GM19328 (cell line): ENCODE measurements around the gene SHBG.

Experiments used
- ATAC-seq: cut with Tn5 transposase; IDR thresholded peaks from one replicate; pipeline ENCODE4 v1.9.1; 2021; ENCODE audit warnings: mild to moderate bottlenecking, moderate library complexity; ENCODE audit not compliant: unreplicated experiment

The SHBG gene

GRCh38 chr17:7646457-7646856, 16.5 kb downstream of the SHBG start:
- no peak for ATAC-seq

GRCh38 chr17:7647018-7647417, 17.1 kb downstream of the SHBG start:
- ATAC-seq: no peak

- ATAC-seq: no peak
Measured at GRCh38 chr17:7650509-7651096, 20.7 kb downstream of the SHBG start, which contains the start of gene ATP1B2. TSS of gene ATP1B2 (plus strand) at chr17:7650926. CDS start at chr17:7651519, 593 bp downstream.

GRCh38 chr17:7651097-7651664, 21.2 kb downstream of the SHBG start:
- no peak for ATAC-seq

GRCh38 chr17:7651665-7652387, 21.9 kb downstream of the SHBG start:
- ATAC-seq: no peak

GRCh38 chr17:7652388-7653356, 22.7 kb downstream of the SHBG start:
- no peak for ATAC-seq

- ATAC-seq: no peak
Measured at GRCh38 chr17:7654832-7655540, 25.1 kb downstream of the SHBG start.

- ATAC-seq: no peak
Measured at GRCh38 chr17:7655541-7655840, 25.6 kb downstream of the SHBG start.

- no peak for ATAC-seq
Measured at GRCh38 chr17:7656958-7657609, 27.1 kb downstream of the SHBG start.

- ATAC-seq: no peak
Measured at GRCh38 chr17:7667656-7668406, 37.9 kb downstream of the SHBG start.

- no peak for ATAC-seq
Measured at GRCh38 chr17:7668482-7668881, 38.5 kb downstream of the SHBG start.

- no peak for ATAC-seq
Measured at GRCh38 chr17:7673239-7673638, 43.3 kb downstream of the SHBG start.

- ATAC-seq: no peak
Measured at GRCh38 chr17:7674934-7675333, 45.0 kb downstream of the SHBG start.

- no peak for ATAC-seq
Measured at GRCh38 chr17:7676533-7676932, 46.6 kb downstream of the SHBG start.

- ATAC-seq: no peak
Measured at GRCh38 chr17:7677388-7678067, 47.6 kb downstream of the SHBG start.
